WTC11 (cell line): Measurements from ENCODE around the gene MARF1. TPM values are rescaled to one million over a fixed set of nuclear protein-coding genes. Genes with fewer than 3 reads are reported as not detected.
A peak's percentile ranks its signal among the peaks of the same experiment; 100 is the strongest.
"Not testable (repeated sequence)": the region's sequence is repeated elsewhere in the genome, so short reads cannot be mapped to it uniquely, and the experiment has no call there.

Experiments used
- ATAC-seq: fragments of 200-7000 bp; cut with Tn5 transposase; 2 replicates; pipeline ENCODE4 v1.10.0; 2021; ENCODE audit warnings: mild to moderate bottlenecking, moderate library complexity
- CTCF ChIA-PET: fragments of 300-600 bp; sonication (Branson Sonifier 250); formaldehyde crosslinking; loops from one replicate; lab custom pipeline; 2021; ENCODE audit warnings: antibody characterized with exemption; lab: Charles Lee
- POLR2A ChIA-PET: fragments of 350-600 bp; sonication (Branson Sonifier 250); formaldehyde crosslinking; loops from one replicate; lab custom pipeline; 2021; ENCODE audit warnings: antibody characterized with exemption; lab: Charles Lee
- DNase-seq: peaks from one replicate; pipeline ENCODE4 v3.0.0; 2021; ENCODE audit warnings: low spot score
- H3K27ac Mint-ChIP-seq: 2 replicates; pipeline ENCODE4 v1.8.0; 2021; ENCODE audit warnings: mixed read lengths
- H3K27me3 Mint-ChIP-seq: 2 replicates; pipeline ENCODE4 v1.8.0; 2021; ENCODE audit warnings: low read depth, mild to moderate bottlenecking, moderate library complexity, mixed read lengths
- H3K36me3 Mint-ChIP-seq: 2 replicates; pipeline ENCODE4 v1.8.0; 2021; ENCODE audit warnings: mixed read lengths
- H3K4me1 Mint-ChIP-seq: 2 replicates; pipeline ENCODE4 v1.8.0; 2022; ENCODE audit warnings: mixed read lengths
- H3K4me3 Mint-ChIP-seq: 2 replicates; pipeline ENCODE4 v1.8.0; 2021; ENCODE audit warnings: mild to moderate bottlenecking, moderate library complexity, mixed read lengths
- H3K9me3 Mint-ChIP-seq: 2 replicates; pipeline ENCODE4 v1.8.0; 2021; ENCODE audit warnings: mixed read lengths
- FOXP1 ChIP-seq: sonication (generic); formaldehyde crosslinking; IDR thresholded peaks from 2 replicates; pipeline ENCODE4 v1.8.0; 2022; ENCODE audit warnings: missing genetic modification reagents, mild to moderate bottlenecking, moderate library complexity, borderline replicate concordance
- GABPB1 ChIP-seq: sonication (generic); formaldehyde crosslinking; IDR thresholded peaks from 2 replicates; pipeline ENCODE4 v1.8.1; 2023; ENCODE audit warnings: mild to moderate bottlenecking, missing genetic modification reagents
- HMGA2 ChIP-seq: fragments of 250-450 bp; sonication (Bioruptor Pico); IDR thresholded peaks from 2 replicates; pipeline ENCODE4 v1.4.0; 2021; ENCODE audit warnings: mild to moderate bottlenecking, moderate library complexity
- JUN ChIP-seq: sonication (generic); formaldehyde crosslinking; IDR thresholded peaks from 2 replicates; pipeline ENCODE4 v1.8.0; 2023; ENCODE audit warnings: mild to moderate bottlenecking, missing genetic modification reagents
- SOX15 ChIP-seq: fragments of 250-450 bp; sonication (Bioruptor Pico); IDR thresholded peaks from 2 replicates; pipeline ENCODE4 v1.9.0; 2021; ENCODE audit warnings: mild to moderate bottlenecking
- ZNF219 ChIP-seq: sonication (generic); formaldehyde crosslinking; IDR thresholded peaks from 2 replicates; pipeline ENCODE4 v1.8.0; 2023; ENCODE audit warnings: missing genetic modification reagents, mild to moderate bottlenecking, borderline replicate concordance
- ZNF423 ChIP-seq: fragments of 250-450 bp; sonication (Bioruptor Pico); IDR thresholded peaks from 2 replicates; pipeline ENCODE4 v2.1.2; 2022; ENCODE audit warnings: mild to moderate bottlenecking, moderate library complexity
- total RNA-seq: library from RNA; stranded (reverse); gene quantifications from 3 replicates; pipeline ENCODE4 v1.2.3, GENCODE V29; 2021
- TF ChIP-seq, protein P1 (sequence below): sonication (generic); formaldehyde crosslinking; conservative IDR thresholded peaks from 2 replicates; pipeline ENCODE4 v1.8.1; 2022; ENCODE audit warnings: mild to moderate bottlenecking, missing genetic modification reagents
- TF ChIP-seq, protein P2 (sequence below): fragments of 250-450 bp; sonication (Bioruptor Pico); conservative IDR thresholded peaks from 2 replicates; pipeline ENCODE4 v1.9.0; 2021; ENCODE audit warnings: mild to moderate bottlenecking
- TF ChIP-seq, protein P3 (sequence below): sonication (generic); formaldehyde crosslinking; IDR thresholded peaks from 2 replicates; pipeline ENCODE4 v1.8.0; 2022; ENCODE audit warnings: mild to moderate bottlenecking, missing genetic modification reagents
- TF ChIP-seq, protein P4 (sequence below): fragments of 250-450 bp; sonication (Bioruptor Pico); IDR thresholded peaks from 2 replicates; pipeline ENCODE4 v1.9.0; 2021; ENCODE audit warnings: mild to moderate bottlenecking
- TF ChIP-seq, protein P5 (sequence below): sonication (generic); formaldehyde crosslinking; IDR thresholded peaks from 2 replicates; pipeline ENCODE4 v1.8.0; 2023; ENCODE audit warnings: missing genetic modification reagents, mild to moderate bottlenecking, borderline replicate concordance

Gene MARF1
- total RNA-seq, 1 experiment from 2014 or later, result 31.9 TPM

DNA sequence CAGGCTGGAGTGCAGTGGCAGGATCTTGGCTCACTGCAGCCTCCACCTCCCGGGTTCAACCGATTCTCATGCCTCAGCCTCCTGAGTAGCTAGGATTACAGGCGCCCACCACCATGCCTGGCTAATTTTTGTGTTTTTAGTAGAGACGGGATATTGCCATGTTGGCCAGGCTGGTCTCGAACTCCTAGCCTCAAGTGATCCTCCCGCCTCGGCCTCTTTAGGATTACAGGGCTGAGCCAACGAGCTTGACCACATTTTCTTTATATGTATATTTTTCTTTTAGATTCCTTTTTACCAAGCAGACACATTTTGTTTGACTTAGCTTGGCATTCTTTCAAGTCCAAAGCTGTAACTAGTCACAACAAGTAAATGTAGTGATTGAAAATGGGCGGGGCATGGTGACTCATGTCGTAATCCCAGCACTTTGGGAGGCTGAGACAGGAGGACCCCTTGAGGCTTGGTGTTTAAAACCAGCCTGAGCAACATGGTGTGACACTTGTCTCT is 2.1 kb upstream of the MARF1 start:
- H3K27ac Mint-ChIP-seq, H3K36me3 Mint-ChIP-seq, DNase-seq, ATAC-seq, POLR2A ChIA-PET, H3K4me3 Mint-ChIP-seq, H3K9me3 Mint-ChIP-seq, H3K27me3 Mint-ChIP-seq: not testable (repeated sequence)
- peaks cover 14% of the 10 kb centered on the region for H3K4me1 Mint-ChIP-seq
- CTCF ChIA-PET, result interaction anchor here (1.0 kb wide), 1 partner anchor 112 kb away, joined by 8 read pairs; no protein-coding TSS in a partner anchor

DNA sequence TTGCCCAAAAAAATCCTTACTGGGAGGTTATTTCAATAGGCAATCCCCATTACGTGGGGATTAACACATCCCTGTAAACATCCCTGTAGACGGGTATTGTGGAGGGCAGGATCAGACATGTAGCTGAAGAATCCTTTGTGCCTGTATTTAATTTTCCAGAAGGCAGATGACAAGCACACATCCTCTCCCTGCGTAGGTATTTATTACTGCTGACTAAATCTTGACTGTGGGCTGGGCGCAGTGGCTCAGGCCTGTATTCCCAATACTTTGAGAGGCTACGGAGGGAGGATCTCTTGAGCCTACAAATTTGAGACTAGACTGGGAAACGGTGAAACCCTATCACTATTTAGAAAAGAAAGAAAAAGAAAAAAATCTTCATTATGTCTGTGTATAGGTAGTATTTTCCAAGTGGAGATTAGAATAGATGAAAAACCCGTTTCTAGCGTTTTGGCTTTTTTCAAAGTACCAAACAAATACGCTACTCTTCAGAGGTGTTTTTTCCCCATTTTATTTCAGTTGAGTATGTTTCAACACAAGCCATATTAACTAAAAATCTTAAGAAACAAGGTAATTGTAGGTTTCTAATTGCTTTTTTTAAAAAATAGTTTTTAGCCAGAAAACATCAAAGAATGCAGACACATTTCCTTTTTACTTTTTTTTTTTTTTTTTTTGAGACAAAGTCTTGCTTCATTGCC is 1.5 kb upstream of the MARF1 start:
- DNase-seq, result no peak
- H3K4me3 Mint-ChIP-seq, result peak overlapping the region; percentile 88
- ATAC-seq, result no peak
- peak overlapping the region; percentile 84; the same call in 1 of the 2 replicates for H3K27ac Mint-ChIP-seq
- H3K27me3 Mint-ChIP-seq, result no peaks in the 10 kb centered on the region; the same call in none of the 2 replicates
- TF ChIP-seq GABPB1 (CRISPR knock-in tag), result peak; percentile 27; the same call in 1 of the 2 replicates
- TF ChIP-seq, protein P1, sequence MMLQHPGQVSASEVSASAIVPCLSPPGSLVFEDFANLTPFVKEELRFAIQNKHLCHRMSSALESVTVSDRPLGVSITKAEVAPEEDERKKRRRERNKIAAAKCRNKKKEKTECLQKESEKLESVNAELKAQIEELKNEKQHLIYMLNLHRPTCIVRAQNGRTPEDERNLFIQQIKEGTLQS (CRISPR knock-in tag), result no peak
- TF ChIP-seq, all 79 proteins: peak for 1
- CTCF ChIA-PET, result interaction anchor here (1.4 kb wide), 1 partner anchor 92 kb away, joined by 3 read pairs; no protein-coding TSS in a partner anchor
- H3K9me3 Mint-ChIP-seq, result no peaks in the 10 kb centered on the region
- POLR2A ChIA-PET, result no interaction called here
- H3K4me1 Mint-ChIP-seq, result peaks cover 11% of the 10 kb centered on the region
- no peaks in the 10 kb centered on the region for H3K36me3 Mint-ChIP-seq

DNA sequence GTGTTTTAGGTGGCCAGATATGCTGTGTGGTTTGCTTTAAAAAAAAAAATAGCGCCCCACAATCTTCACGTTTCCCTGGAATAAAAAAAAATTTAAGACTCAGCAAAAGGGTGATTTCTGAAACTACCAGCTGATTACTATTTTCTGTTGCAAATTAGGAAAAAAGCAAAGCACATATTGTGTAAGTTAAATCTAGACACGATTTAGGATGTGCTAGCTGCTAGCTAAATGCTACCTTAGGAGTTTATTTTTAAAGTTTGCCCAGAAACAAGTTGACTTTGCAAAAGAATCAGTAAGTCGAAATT is 944 bp upstream of the MARF1 start:
- Mint-ChIP-seq H3K9me3 (no peaks in the 10 kb centered on the region), H3K36me3 (peaks cover 3% of the 10 kb centered on the region), H3K4me1 (peaks cover 11% of the 10 kb centered on the region), H3K27ac (peak overlapping the region; percentile 84; the same call in 1 of the 2 replicates), H3K27me3 (no peaks in the 10 kb centered on the region; the same call in 1 of the 2 replicates), H3K4me3 (peak overlapping the region; percentile 88)
- no peak for ATAC-seq
- no peak for DNase-seq
- ChIA-PET CTCF (interaction anchor here (0.7 to 1.4 kb wide), 2 partner anchors 38 to 91 kb away, joined by 3 read pairs; no protein-coding TSS in a partner anchor), POLR2A (interaction anchor here (0.6 kb wide), 1 partner anchor 969 kb away, joined by 3 read pairs; no protein-coding TSS in a partner anchor)
- no peak for TF ChIP-seq HMGA2 (CRISPR knock-in tag)
- TF ChIP-seq ZNF219 (CRISPR knock-in tag), result no peak
- TF ChIP-seq, protein P2, sequence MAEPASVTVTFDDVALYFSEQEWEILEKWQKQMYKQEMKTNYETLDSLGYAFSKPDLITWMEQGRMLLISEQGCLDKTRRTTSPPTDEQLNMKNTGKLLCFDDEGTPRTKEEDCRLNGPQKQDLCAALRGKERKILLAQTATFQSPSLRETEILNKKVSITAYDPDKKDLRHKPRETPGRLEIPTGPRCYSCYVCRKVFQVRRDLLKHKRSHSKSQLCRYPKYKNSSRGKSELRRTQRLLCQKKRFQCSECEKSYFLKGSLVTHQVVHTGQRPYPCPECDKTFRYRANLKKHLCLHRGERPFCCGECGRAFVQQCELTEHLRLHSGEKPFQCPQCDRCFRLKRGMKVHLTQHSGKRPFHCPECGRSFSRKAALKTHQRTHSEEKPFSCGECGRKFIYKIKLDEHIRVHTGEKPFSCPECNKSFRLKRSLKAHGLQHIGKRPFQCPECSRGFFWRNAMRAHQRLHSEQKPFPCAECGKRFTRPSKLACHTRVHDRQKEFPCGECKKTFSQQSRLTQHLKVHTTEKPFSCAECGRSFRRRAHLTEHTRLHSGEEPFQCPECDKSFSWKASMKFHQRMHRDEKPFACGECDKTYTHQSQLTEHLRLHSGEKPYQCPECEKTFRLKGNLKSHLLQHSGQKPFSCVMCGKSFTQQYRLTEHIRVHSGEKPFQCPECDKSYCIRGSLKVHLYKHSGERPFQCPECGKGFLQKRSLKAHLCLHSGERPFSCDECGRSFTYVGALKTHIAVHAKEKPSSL (CRISPR knock-in tag), result no peak
- TF ChIP-seq, protein P3, sequence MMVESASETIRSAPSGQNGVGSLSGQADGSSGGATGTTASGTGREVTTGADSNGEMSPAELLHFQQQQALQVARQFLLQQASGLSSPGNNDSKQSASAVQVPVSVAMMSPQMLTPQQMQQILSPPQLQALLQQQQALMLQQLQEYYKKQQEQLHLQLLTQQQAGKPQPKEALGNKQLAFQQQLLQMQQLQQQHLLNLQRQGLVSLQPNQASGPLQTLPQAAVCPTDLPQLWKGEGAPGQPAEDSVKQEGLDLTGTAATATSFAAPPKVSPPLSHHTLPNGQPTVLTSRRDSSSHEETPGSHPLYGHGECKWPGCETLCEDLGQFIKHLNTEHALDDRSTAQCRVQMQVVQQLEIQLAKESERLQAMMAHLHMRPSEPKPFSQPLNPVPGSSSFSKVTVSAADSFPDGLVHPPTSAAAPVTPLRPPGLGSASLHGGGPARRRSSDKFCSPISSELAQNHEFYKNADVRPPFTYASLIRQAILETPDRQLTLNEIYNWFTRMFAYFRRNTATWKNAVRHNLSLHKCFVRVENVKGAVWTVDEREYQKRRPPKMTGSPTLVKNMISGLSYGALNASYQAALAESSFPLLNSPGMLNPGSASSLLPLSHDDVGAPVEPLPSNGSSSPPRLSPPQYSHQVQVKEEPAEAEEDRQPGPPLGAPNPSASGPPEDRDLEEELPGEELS, result no peak
- TF ChIP-seq JUN (CRISPR knock-in tag), result no peak
- TF ChIP-seq, protein P4, sequence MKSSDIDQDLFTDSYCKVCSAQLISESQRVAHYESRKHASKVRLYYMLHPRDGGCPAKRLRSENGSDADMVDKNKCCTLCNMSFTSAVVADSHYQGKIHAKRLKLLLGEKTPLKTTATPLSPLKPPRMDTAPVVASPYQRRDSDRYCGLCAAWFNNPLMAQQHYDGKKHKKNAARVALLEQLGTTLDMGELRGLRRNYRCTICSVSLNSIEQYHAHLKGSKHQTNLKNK, result no peak

DNA sequence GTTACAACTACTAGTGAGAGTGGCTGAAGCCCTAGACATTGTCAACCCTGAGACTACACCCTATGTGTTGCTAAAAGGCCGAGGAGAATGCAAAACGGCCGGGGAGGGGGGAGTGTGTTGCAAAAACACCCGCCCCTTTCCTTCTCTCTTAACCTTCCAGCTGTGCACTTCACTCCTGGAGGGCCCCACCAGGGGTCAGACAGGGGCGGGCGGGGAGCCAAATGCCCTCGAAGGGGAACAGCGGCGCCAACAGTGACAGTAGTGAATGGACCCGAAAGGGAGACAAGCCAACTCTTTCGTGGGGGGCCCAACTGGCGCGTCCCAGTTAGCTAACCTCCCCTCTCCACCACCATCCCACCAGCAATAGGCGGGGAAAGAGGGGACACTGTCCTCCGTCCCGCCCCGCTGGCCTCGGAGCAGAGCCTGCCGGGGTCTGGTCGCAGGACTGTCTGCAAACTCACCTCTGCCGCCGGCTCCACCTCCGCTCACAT is 352 bp downstream of the MARF1 start:
- TF ChIP-seq, protein P5, sequence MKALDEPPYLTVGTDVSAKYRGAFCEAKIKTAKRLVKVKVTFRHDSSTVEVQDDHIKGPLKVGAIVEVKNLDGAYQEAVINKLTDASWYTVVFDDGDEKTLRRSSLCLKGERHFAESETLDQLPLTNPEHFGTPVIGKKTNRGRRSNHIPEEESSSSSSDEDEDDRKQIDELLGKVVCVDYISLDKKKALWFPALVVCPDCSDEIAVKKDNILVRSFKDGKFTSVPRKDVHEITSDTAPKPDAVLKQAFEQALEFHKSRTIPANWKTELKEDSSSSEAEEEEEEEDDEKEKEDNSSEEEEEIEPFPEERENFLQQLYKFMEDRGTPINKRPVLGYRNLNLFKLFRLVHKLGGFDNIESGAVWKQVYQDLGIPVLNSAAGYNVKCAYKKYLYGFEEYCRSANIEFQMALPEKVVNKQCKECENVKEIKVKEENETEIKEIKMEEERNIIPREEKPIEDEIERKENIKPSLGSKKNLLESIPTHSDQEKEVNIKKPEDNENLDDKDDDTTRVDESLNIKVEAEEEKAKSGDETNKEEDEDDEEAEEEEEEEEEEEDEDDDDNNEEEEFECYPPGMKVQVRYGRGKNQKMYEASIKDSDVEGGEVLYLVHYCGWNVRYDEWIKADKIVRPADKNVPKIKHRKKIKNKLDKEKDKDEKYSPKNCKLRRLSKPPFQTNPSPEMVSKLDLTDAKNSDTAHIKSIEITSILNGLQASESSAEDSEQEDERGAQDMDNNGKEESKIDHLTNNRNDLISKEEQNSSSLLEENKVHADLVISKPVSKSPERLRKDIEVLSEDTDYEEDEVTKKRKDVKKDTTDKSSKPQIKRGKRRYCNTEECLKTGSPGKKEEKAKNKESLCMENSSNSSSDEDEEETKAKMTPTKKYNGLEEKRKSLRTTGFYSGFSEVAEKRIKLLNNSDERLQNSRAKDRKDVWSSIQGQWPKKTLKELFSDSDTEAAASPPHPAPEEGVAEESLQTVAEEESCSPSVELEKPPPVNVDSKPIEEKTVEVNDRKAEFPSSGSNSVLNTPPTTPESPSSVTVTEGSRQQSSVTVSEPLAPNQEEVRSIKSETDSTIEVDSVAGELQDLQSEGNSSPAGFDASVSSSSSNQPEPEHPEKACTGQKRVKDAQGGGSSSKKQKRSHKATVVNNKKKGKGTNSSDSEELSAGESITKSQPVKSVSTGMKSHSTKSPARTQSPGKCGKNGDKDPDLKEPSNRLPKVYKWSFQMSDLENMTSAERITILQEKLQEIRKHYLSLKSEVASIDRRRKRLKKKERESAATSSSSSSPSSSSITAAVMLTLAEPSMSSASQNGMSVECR, result peak; percentile 41; the same call in 1 of the 2 replicates
- TF ChIP-seq SOX15 (CRISPR knock-in tag), result no peak
- TF ChIP-seq ZNF423, result peak; percentile 83
- peak; percentile 56; the same call in 1 of the 2 replicates for TF ChIP-seq GABPB1 (CRISPR knock-in tag)
- 0 out of 2 replicates have a peak, but pooled peaks have one; percentile 56 for TF ChIP-seq FOXP1 (CRISPR knock-in tag)
- peaks cover 11% of the 10 kb centered on the region for H3K4me1 Mint-ChIP-seq
- peaks cover 12% of the 10 kb centered on the region for H3K36me3 Mint-ChIP-seq
- H3K27ac Mint-ChIP-seq, result peak overlapping the region; percentile 94
- peak overlapping the region; percentile 88 for H3K4me3 Mint-ChIP-seq
- no peak for DNase-seq
- H3K27me3 Mint-ChIP-seq, result no peaks in the 10 kb centered on the region; the same call in 1 of the 2 replicates
- POLR2A ChIA-PET, result interaction anchor here (0.5 to 1.0 kb wide), 4 partner anchors 11 to 103 kb away, joined by 3 to 4 read pairs (median 4); no protein-coding TSS in a partner anchor
- ATAC-seq, result peak; percentile 88
- no peaks in the 10 kb centered on the region for H3K9me3 Mint-ChIP-seq
- CTCF ChIA-PET, result interaction anchor here (0.5 to 1.4 kb wide), 10 partner anchors 21 to 667 kb away, joined by 3 to 7 read pairs (median 4); partner anchors contain the start of gene PDXDC1
